Measurements from ENCODE around the gene CHRM2. TPM values are rescaled to one million over a fixed set of nuclear protein-coding genes. Genes with fewer than 3 reads are reported as not detected.

CHRM2 gene
- total and polyA plus RNA-seq, 2 of the 8 experiments (the other 6 are each of a cell fraction or from before 2014, with no cell fraction given) = 0.17 to 0.32 TPM

GRCh38 chr7:137038706-137039105 lies 170.3 kb downstream of the CHRM2 start:
- ChIA-PET CTCF (ENCODE audit: partially characterized antibody) (interaction anchor here (0.6 kb wide), 1 partner anchor 514 kb away, joined by 3 read pairs; no protein-coding TSS in a partner anchor), POLR2A (ENCODE audit: partially characterized antibody) (no interaction called here)
- Histone ChIP-seq H3K23ac (ENCODE audit: insufficient read length) (no peak overlapping the region), H3K79me1 (ENCODE audit: low read depth, low read length) (no peaks in the 10 kb centered on the region), H3K9ac (replicated peaks in 1 of 4; ENCODE audit: extremely low read depth in 1 of 4, low read depth in 3 of 4, low read length in 3 of 4) (no peak overlapping the region), H3K4ac (replicated peaks; ENCODE audit: insufficient read length, low read depth, low read length) (no peak overlapping the region), H2BK120ac (replicated peaks; ENCODE audit: low read depth, low read length) (no peak overlapping the region), H2BK20ac (ENCODE audit: low read length) (no peak overlapping the region), H2BK5ac (ENCODE audit: low read depth, low read length) (no peak overlapping the region), H3K14ac (ENCODE audit: insufficient read length) (no peak overlapping the region), H3K18ac (ENCODE audit: extremely low read depth, low read length) (no peak overlapping the region), H3K27ac (ENCODE audit: low read depth, low read length) (no peak overlapping the region), H3K27me3 (replicated peaks in 1 of 4; ENCODE audit: control insufficient read depth in 3 of 4, extremely low read depth in 1 of 4, insufficient read depth in 3 of 4, low read length in 3 of 4) (no peaks in the 10 kb centered on the region), H3K9me3 (ENCODE audit: insufficient read depth in 2 of 2, low read depth in 1 of 2, low read length in 1 of 2) (no peaks in the 10 kb centered on the region), H3K56ac (replicated peaks; ENCODE audit: insufficient read length, low read depth, low read length) (no peak overlapping the region), H2BK15ac (ENCODE audit: low read length) (no peak overlapping the region), H4K8ac (ENCODE audit: extremely low read depth, insufficient read depth, low read length) (no peak overlapping the region), H3K36me3 (ENCODE audit: control insufficient read depth in 2 of 4, insufficient read depth in 4 of 4, low read length in 3 of 4) (no peaks in the 10 kb centered on the region), H3K4me1 (replicated peaks in 1 of 4; ENCODE audit: control insufficient read depth in 3 of 4, insufficient read depth in 4 of 4, low read length in 3 of 4) (no peaks in the 10 kb centered on the region; a peak in 1 of 7 replicates), H3K4me2 (ENCODE audit: insufficient read depth in 1 of 2, low read depth in 2 of 2, low read length in 2 of 2) (no peak overlapping the region), H4K5ac (ENCODE audit: insufficient read length, low read depth, low read length) (no peak overlapping the region), H3K4me3 (ENCODE audit: extremely low read depth in 1 of 4, insufficient read depth in 2 of 4, low read depth in 3 of 4, low read length in 4 of 4) (no peak overlapping the region), H4K20me1 (replicated peaks in 1 of 2; ENCODE audit: control insufficient read depth in 1 of 2, insufficient read depth in 2 of 2, low read length in 2 of 2) (no peaks in the 10 kb centered on the region), H2AFZ (ENCODE audit: low read length) (no peak overlapping the region), H2AK5ac (ENCODE audit: low read depth, low read length) (no peak overlapping the region), H2BK12ac (ENCODE audit: low read depth, low read length) (no peak overlapping the region), H3K79me2 (ENCODE audit: control insufficient read depth in 1 of 2, insufficient read depth in 2 of 2, low read length in 2 of 2) (no peaks in the 10 kb centered on the region), H3K23me2 (ENCODE audit: low read depth, low read length) (no peaks in the 10 kb centered on the region), H4K91ac (replicated peaks; ENCODE audit: insufficient read length, low read length) (no peak overlapping the region)
- 92% methylated on average over 2 of the region's 2 CpGs; no CpG with 5 or more reads in 1 of the 2 experiments for WGBS, 2 experiments (ENCODE audit: extremely low coverage in 1 of 2, insufficient coverage in 1 of 2, insufficient read length in 1 of 2, insufficient replicate concordance in 2 of 2, low coverage in 1 of 2, low lambda C conversion rate in 2 of 2, missing lambda C conversion rate in 1 of 2)
- TF ChIP-seq SP4 (IDR thresholded peaks at IDR 0.05; ENCODE audit: low read length) (no peak), TCF12 (IDR thresholded peaks at IDR 0.05; ENCODE audit: low read depth, low read length) (no peak), TEAD4 (IDR thresholded peaks at IDR 0.05; ENCODE audit: low read depth, low read length) (no peak)
- FAIRE-seq (no peak), DNase-seq (ENCODE audit: low read depth in 1 of 2, low spot score in 2 of 2) (no peak)

Measured in H1 (cell line).